Measurements from ENCODE around the gene DDX42. TPM values are rescaled to one million over a fixed set of nuclear protein-coding genes. Genes with fewer than 3 reads are reported as not detected.

DDX42 gene
- total RNA-seq, 2 donors from 2014 or later = 39.9 to 41.0 TPM

- Histone ChIP-seq H3K36me3 (no peaks in the 10 kb centered on the region), H3K4me1 (peaks cover under 1 to 11% of the 10 kb centered on the region in 2 donors), H3K27ac (no peak overlapping the region), H3K27me3 (no peaks in the 10 kb centered on the region), H3K9me3 (no peaks in the 10 kb centered on the region), H3K4me3 (no peak overlapping the region)
- DNase-seq (ENCODE audit: low spot score) = no peak
- TF ChIP-seq CTCF (IDR thresholded peaks at IDR 0.05) = no peak
Measured at GRCh38 chr17:63847525-63848249, 73.7 kb downstream of the DDX42 start.

GRCh38 chr17:63848834-63849689 is 75.1 kb downstream of the DDX42 start:
- peak overlapping the region; percentile 38 to 69 for H3K27ac ChIP-seq
- peaks cover 0 to 4% of the 10 kb centered on the region in 2 donors for H3K4me1 ChIP-seq
- peak overlapping the region in 1 of 2 donors; percentile 37 for H3K4me3 ChIP-seq
- DNase-seq (ENCODE audit: low spot score) = peak; percentile 95
- H3K9me3 ChIP-seq = no peaks in the 10 kb centered on the region
- peak; percentile 81 to 86 for TF ChIP-seq CTCF (IDR thresholded peaks at IDR 0.05)
- no peaks in the 10 kb centered on the region for H3K27me3 ChIP-seq
- H3K36me3 ChIP-seq = no peaks in the 10 kb centered on the region

GRCh38 chr17:63850401-63850800 is 76.4 kb downstream of the DDX42 start:
- H3K4me3 ChIP-seq = no peak overlapping the region
- no peaks in the 10 kb centered on the region for H3K9me3 ChIP-seq
- H3K27ac ChIP-seq = no peak overlapping the region
- H3K27me3 ChIP-seq = no peaks in the 10 kb centered on the region
- TF ChIP-seq CTCF (IDR thresholded peaks at IDR 0.05) = no peak
- no peaks in the 10 kb centered on the region for H3K36me3 ChIP-seq
- peaks cover 0 to 4% of the 10 kb centered on the region in 2 donors for H3K4me1 ChIP-seq
- DNase-seq (ENCODE audit: low spot score) = no peak

GRCh38 chr17:63853260-63853659 is 79.3 kb downstream of the DDX42 start:
- TF ChIP-seq CTCF (IDR thresholded peaks at IDR 0.05) = no peak
- H3K9me3 ChIP-seq = no peaks in the 10 kb centered on the region

GRCh38 chr17:63854709-63855108 is 80.7 kb downstream of the DDX42 start:
- Histone ChIP-seq H3K27me3 (no peaks in the 10 kb centered on the region), H3K9me3 (no peaks in the 10 kb centered on the region), H3K4me3 (no peak overlapping the region), H3K4me1 (no peaks in the 10 kb centered on the region), H3K36me3 (no peaks in the 10 kb centered on the region), H3K27ac (no peak overlapping the region)
- DNase-seq (ENCODE audit: low spot score) = no peak
- no peak for TF ChIP-seq CTCF (IDR thresholded peaks at IDR 0.05)

More at GRCh38 chr17:63853260-63853659, 79.3 kb downstream of the DDX42 start:
- H3K4me3 ChIP-seq = no peak overlapping the region
- H3K36me3 ChIP-seq = no peaks in the 10 kb centered on the region
- no peak overlapping the region for H3K27ac ChIP-seq
- no peaks in the 10 kb centered on the region for H3K27me3 ChIP-seq
- no peak for DNase-seq (ENCODE audit: low spot score)
- peaks cover 0 to 4% of the 10 kb centered on the region in 2 donors for H3K4me1 ChIP-seq

Measured in right atrium auricular region (tissue), 2 donors.